HG03103 (cell line): ENCODE measurements around the gene IVL.

Experiments used
- ATAC-seq: cut with Tn5 transposase; IDR thresholded peaks from one replicate; pipeline ENCODE4 v1.9.1; 2021; ENCODE audit warnings: low read depth; ENCODE audit not compliant: unreplicated experiment

IVL gene

DNA sequence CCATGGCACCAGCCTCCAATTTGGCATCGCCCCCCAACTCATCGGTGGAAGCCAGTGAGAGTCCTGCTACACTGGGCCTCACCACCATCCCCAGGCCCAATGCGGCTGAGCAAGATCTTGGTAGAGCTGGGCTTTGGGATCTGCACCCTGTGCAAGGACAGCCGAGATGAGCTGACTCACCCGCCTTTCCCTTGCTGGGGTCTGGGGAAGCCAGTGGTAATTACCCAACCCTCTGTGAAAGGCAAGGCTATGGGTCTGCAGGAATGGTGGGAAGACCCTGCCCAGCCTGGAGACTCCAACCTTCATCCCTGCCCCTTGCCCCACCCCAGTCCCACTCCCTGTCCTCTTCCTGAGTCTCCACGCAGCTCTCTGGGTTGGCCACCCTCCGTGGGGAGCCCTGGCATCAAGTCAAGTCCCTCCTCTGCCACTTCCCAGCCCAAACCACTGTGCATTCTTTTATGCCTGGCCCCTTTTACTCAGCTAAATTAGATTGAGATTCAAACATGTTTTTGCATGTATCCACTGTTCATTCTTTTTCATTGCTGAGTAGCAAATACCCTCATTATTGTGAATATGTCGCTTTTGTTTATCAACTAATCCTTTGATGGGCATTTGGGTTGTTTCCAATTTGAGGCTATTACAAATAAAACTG lies 21.5 kb upstream of the IVL start:
- ATAC-seq, result no peak

DNA sequence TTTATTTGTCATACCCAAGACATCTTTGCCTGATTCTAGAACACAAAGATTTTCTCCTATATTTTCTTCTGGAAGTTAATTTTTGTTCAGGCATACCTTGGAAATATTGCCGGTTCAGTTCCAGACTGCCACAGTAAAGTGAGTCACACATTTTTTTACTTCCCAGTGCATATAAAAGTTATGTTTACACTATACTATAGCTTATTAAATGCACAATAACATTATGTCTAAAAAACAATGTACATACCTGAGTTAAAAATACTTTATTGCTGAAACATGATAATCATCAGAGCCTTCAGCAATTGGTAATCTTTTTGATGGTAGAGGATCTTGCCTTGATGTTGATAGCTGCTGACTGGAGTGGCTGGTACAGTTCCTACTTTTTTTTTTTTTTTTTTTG lies 20.2 kb upstream of the IVL start:
- ATAC-seq, result no peak

DNA sequence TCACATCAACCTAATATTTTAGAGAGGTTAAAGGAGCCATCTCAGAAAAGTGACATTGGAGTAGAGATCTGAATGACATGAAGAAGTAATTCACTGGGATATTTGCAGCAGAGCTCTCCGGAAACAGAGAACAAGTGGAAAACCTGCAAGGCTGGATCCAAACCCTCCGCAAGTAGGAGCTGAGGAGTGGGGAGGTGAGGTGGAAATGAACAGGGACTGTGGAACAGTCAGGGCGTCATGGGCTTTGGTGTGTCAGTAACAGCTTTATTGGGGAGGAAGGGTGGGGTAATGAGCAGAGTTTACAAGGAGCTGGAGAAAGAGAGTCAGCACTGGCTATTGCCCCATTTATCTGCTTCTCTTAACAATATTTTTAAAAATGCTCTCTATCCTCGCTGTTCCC lies 9.3 kb upstream of the IVL start:
- no peak for ATAC-seq

DNA sequence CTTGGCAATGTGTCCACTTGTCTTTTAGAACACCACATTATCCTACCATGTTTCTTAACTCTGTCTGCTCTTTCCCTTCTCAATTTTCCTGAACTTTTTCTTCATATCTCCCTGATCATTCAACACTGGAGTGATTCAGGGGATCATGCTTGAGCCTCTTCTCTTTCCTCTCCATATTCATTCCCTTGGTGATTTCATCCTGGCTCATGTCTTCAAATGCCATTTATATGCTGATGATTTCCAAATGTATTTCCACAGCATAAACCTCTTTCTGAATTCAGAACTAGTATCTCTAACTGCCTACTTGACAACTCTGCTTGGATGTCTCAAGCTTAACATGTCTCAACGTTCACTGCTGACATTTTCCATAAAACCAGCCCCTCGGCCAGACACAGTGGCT lies 8.5 kb upstream of the IVL start:
- no peak for ATAC-seq

DNA sequence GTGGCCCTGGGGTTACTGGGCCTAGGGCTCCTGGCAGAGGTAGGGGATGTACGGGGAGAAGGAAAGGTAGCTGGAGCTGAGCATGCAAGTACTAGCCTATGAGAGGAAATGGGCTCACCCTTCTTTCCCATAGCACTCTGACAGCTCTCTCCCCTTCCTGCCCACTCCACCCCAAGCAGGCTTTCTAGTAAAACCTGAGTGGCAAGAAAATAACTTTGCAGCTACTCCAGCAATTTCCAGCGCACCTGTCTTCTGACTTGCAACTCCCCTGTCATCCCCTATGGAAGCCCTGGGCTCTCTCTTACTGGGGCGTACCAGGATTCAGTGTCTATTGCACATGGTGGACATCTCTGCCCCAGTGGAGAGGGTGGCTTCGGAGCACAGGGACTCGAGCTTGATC lies 6.7 kb upstream of the IVL start:
- no peak for ATAC-seq

DNA sequence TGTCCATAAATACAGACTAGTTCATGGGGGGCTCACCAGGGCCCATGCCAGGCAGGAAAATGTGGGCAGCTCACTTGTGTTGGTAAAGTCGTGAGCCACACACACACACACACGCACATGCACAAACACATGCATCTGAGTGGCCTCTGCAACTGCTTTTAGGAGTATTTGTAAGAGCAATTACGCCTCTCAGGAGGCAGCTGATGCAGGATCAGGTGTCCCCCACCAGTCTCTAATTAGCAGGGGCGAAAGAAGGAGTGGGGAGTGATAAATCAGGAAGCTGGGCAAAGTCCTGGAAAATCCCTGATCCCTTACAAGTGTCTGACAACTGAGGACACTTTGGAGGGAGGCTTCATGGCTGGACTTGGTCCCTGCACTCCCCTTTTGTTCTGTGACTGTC lies 5.7 kb upstream of the IVL start:
- no peak for ATAC-seq

DNA sequence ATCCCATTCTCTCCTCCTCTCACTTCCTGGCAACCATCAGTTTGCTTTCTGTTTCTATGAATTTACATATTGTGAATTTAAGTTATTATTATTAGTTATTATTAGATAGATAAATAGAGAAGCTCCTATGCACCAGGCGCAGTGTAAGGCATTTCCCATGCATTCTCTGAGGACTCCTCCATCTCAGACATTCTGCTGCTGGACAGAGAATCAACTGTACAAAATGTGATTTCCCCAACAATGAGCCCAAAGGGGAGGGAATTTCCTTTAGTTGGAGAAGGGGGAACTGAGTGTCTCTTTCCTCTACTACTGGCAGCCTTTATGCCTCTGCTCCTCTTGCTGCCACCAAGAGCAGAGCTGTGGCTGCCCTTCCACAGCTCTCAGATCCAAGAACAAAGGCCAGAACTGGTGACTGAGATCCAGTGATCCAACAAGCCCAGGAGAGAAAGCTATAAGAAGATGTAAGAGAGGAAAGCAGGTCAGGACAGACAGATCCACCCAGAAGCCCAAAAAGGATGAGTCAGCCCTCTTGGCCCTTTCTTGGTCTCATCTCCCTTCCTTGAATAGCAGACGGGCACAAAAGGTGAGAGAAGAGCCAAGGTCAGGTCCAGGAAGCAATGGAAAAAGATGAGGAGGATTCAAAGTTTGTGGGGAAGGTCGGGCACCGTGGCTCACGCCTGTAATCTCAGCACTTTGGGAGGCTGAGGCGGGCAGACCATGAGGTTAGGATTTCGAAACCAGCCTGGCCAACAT lies 3.5 kb upstream of the IVL start:
- no peak for ATAC-seq

DNA sequence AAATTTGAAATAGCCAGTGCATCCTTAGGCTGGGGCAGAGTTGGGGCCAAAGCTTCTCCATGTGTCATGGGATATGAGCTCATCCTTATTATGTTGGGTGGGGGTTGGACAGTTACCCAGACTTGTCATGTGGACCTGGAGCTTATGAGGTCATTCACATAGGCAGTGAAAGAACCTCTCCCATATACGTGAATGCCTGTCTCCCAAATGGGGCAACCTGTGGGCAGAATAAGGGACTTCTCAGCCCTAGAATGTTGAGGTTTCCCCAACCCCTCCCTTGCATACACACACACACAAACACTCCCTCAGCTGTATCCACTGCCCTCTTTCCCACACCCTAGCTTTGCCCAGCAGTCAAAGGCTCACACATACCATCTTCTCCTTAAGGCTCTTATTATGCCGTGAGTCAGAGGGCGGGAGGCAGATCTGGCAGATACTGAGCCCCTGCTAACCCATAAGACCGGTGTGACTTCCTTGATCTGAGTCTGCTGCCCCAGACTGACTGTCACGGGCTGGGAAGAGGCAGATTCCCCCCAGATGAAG lies 2.3 kb upstream of the IVL start:
- ATAC-seq, result no peak

DNA sequence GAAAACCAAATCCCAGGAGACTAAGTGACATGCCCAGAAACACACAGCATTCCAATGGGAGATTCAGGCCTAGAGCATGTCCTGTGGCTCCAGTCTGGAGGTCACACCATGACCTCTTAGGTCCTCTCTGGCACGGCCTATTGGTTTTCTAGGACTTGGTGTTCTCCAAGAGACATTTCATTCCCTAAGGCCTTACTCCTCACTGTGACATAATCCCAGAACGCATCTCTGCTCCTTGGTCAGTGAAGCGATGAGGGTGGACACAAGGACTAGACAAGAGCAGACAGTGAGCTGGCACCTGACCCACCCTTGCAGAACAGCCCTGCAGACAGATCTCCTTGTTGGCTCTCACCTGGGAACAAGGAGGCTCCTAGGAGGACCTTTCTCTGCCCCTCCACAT lies 860 bp downstream of the IVL start:
- ATAC-seq, result no peak

DNA sequence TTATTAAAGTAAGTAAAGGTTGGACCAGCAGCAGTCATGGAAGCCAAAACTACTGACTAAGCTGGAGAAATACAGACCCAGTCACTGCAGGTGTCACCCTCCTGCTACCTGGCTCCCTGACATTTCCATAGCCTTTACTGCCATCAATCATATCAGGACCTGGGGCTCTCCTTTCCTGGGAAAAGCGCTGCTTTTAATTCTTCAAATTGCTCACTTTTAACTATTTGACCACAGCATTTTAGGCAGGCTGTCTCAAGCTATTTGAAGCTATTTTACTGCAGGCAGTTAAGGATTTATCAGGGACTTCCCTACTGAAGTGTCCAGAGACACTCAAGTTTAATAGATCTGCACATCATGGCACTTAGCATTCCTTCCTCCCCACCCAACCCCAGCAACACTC lies 4.1 kb downstream of the IVL start:
- no peak for ATAC-seq

DNA sequence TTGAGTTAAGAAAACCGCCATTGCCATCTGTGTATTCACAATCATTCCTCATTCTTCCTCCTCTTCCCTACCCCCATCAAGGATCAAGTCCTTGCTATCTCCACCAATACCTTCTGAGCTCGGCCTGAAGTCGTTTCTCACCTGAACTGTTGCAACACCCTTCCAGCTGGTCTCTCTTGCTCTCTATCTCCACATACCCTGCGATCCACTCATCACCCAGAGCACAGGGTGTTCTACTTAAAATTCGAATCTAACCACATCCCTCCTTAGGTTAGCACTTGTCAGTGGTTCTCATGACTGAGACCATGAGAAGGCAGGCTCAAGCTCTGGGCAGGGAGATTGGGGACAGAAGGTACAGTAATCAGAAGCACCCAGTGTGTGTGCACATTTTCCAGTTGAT lies 4.6 kb downstream of the IVL start:
- ATAC-seq, result no peak

DNA sequence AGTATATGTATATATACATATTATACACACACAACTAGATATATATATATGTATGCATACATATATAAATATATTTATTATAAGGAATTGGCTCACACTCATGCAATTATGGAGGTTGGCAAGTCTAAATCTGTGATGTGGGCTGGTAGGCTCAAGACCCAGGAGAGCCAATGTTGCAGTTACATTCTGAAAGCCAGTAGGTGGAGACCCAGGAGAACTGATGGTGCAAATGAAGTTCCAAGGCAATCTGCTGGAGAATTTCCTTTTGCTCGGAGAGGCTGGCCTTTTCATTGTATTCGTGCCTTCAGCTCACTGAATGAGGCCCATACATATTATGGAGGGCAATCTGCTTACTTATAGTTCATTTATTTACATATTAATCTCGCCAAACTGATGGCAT lies 9.4 kb downstream of the IVL start:
- no peak for ATAC-seq

DNA sequence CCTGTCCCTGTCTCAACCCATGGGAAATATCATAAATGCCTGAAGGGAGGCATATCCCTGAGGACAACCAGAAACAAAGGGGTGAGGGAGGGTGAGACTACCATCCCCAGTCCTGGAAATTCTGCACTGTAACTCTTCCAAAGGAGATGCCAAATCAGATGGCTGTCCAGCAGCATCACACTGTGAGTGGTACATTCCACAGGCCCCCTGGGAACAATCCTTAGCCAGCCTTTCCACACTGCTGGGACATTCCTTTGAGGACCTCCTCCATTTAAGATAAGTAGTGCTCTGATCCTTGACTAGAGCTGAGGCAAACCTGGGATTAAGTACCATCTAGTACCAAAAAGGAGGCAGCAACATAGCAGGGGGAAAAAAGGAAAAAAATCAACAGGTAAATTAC lies 10.7 kb downstream of the IVL start:
- ATAC-seq, result no peak

DNA sequence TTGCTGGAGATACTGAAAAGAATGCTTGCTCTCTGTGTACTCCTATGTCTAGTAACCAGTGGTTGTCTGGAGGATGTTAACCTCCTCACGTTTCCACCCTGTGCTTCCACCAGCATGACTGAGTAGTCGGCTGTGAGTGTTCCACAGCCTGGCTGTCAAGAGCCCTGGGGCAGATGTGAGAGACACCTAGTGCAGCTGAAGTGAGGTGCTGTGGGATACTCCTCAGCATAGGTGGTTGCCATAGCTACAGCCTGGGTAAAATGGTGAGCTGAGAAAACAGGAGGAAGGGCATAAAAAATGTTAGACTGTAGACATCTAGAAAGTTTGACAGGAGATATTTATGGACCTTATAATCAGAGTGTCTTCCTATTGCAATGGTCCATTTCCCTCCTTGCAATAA lies 15.8 kb downstream of the IVL start:
- no peak for ATAC-seq

DNA sequence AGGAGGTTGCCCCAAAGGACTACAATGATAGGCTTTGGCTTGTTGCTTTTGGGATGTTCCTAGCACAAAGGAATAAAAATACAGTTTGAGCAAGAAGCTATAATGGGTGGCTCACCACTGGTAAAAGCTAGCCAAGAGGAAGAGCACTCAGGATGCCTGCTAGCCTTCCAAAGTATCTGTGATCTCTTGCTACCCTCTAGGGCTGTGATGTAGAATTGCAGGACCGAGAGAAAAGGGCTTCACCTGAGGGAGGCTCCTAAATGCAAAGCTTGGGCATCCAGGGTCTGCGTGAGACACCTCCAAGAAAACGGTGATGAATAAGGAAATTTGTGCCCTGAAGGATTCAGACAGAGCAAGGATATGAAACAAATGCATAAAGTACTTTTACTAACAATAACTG lies 17.7 kb downstream of the IVL start:
- no peak for ATAC-seq

DNA sequence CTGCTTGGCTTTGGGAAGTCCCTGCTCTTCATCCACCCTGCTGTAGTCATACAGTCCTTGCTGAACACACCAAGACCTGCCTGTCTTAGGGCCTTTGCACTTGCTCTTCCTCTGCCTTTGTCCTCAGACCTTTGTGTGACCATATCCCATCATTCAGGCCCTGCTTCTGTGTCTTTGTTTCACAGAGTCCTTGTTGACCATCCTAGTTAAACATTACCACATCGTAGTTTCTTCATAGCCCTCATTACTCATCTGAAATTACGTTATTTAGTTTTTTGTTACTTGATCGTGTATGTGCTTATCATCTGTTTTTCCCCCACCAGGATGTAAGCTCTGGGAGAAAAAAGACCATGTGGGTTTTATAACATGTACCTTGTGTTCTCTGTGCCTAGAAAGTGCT lies 20.3 kb downstream of the IVL start:
- no peak for ATAC-seq

DNA sequence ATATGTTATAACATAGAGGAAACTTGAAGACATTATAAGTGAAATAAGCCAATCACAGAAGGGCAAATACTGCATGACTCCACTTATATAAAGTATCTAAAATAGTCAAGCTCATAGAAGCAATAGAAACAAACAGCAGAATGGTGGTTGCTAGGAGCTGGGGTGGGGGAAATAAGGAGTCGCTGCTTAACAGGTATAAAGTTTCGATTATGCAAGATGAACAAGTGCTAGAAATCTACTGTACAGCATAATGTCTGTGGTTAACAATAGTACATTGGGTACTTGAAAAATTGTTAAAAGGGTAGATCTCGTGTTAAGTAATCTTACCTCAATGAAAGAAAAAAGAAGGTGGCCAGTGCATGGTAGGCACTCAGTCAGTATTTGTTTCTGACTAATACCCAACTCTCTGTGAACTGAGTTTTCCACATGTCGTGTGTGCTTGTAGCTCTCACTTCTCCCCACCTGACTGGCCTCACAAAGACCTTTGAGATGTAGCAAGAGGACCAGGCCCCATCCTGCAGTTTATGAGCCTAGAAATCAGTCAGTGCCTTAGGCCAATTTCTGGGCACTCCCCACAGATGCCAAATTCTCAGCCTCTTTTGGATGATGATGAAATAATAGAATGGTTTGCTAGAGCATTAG lies 23.9 kb downstream of the IVL start:
- ATAC-seq, result no peak

DNA sequence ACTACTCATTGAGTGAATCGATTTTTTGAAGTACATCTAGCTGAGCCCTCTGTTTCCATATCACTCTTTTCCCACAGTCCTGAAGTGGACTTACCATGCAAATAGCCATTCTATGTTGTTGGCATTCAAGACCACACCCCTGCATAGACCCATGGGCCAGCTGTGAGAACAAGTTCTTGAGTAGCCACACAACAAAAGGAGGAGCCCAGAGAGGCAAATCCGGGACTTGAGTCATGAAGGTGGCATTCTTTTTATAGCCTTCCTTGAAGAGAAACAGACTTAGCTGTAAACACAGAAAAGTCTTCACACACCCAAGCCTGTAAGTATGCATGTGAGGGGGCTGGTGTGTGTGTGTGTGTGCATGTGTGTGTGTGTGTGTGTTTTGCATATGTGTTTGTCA lies 24.9 kb downstream of the IVL start:
- ATAC-seq, result no peak

DNA sequence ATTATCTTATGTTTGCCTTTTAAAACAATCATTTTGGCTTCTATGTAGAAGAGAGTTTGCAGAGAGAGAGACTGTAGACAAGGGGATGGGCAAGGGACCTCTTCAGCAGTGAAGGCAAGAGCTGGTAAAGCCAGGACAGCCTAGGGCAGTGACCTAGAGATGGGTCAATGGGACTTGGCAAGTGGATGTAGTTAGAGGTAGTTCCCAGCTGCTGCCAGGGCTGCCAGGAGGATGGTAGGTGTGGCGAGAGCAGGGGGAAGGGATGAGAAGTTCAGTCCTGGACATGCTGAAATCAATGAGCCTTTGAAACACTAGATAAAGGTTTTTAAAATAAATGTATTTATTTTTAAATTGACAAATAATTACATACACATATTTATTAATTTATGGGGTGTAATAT lies 32.3 kb downstream of the IVL start:
- ATAC-seq, result no peak

DNA sequence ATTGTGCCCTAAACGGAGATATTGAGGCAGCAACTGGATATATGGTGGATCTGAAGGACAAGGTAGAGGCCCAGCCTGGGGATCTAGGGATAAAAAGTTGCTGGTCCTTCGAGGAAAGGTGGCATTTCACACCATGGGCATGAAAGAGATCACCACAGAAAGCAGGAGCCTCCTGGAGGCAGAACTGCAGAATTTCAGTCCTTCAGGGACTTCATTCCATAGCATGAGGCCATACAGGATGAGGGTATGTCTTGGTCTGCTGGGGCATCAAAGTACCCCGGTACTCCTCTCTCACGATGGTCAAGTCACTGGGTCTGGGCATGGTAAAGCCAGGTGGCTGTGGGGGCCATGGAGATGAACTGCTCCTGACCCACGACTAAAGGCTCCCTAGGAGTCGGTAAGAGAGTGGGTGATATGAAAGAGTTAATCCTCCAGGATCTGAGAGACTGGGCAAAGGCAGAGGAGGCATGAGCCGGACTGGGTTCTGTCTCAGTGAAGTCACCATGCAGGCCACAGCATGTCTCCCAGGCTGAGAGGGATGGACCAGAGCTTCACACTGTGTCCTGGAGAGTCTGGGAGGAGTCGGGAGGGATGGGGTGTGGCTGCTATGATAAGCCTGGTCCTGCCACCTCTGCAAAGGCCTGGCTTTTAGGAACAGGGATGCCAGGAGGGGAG lies 32.8 kb downstream of the IVL start:
- no peak for ATAC-seq

DNA sequence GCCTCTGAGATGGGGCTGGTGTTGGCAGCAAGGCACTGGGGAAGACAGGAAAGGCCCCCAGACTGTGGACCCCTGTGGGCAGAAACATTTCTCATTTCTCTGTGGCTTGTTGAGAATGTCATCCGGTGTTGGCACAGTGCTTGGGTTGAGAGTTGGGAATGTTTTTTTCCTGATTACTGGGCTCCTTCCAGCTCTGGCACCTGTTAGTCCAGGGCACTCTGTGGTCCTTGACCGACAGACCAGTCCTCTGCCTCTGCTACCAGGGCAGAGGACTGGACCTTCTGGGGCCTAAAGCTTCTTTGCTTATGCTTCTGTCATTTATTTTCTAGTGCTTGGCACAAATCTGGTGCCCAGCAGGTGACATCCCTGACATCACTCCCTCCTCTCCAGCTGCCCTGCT lies 33.8 kb downstream of the IVL start:
- ATAC-seq, result no peak
